Keratinocyte (primary cell): ENCODE measurements around the gene FOXQ1. TPM values are rescaled to one million over a fixed set of nuclear protein-coding genes. Genes with fewer than 3 reads are reported as not detected.

Source experiments
- DNase-seq: peaks from one replicate; pipeline ENCODE4 v3.0.0-alpha.2; 2011; ENCODE audit warnings: low read depth, missing footprints, low spot score
- FAIRE-seq: peaks from 2 replicates; lab custom pipeline; 2011; peaks lifted over from hg19 to GRCh38; lab: Jason Lieb, UNC
- H2AFZ ChIP-seq: 2 replicates; pipeline ENCODE4 v1.6.0; 2012; ENCODE audit warnings: low read length, control low read depth, inconsistent platforms; ENCODE audit not compliant: control insufficient read depth
- H3K27ac ChIP-seq: 2 replicates; pipeline ENCODE4 v1.5.1; 2011; ENCODE audit warnings: low read length; ENCODE audit not compliant: control insufficient read depth, insufficient read depth
- H3K27me3 ChIP-seq: 3 replicates; pipeline ENCODE4 v1.6.0; 2011; ENCODE audit warnings: low read length; ENCODE audit not compliant: control insufficient read depth, insufficient read depth; ENCODE audit errors: extremely low read depth
- H3K36me3 ChIP-seq, 2 experiments: 2 replicates in 1 of 2; 3 replicates in 1 of 2; pipeline ENCODE4 v1.5.1; 2011; ENCODE audit warnings: low read length in 2 of 2, mild to moderate bottlenecking in 1 of 2; ENCODE audit not compliant: control insufficient read depth in 2 of 2, insufficient read depth in 2 of 2; ENCODE audit errors: extremely low read depth in 1 of 2
- H3K4me1 ChIP-seq: 3 replicates; pipeline ENCODE4 v1.5.1; 2011; ENCODE audit warnings: low read length; ENCODE audit not compliant: control insufficient read depth, insufficient read depth; ENCODE audit errors: extremely low read depth
- H3K4me2 ChIP-seq: 3 replicates; pipeline ENCODE4 v1.6.0; 2011; ENCODE audit warnings: low read depth, low read length; ENCODE audit not compliant: control insufficient read depth, insufficient read depth; ENCODE audit errors: extremely low read depth
- H3K4me3 ChIP-seq, 3 experiments: fragments of 200-600 bp in 1 of 3; sonication (generic) in 1 of 3; 2 replicates in 2 of 3; 3 replicates in 1 of 3; pipeline ENCODE4 v1.5.1; 2011 to 2016; ENCODE audit warnings: low read length in 3 of 3, mild to moderate bottlenecking in 3 of 3, control low read depth in 2 of 3, inconsistent platforms in 1 of 3, low read depth in 1 of 3, mixed read lengths in 1 of 3, mixed run types in 1 of 3, moderate library complexity in 1 of 3; ENCODE audit not compliant: control insufficient read depth in 2 of 3, insufficient read depth in 2 of 3; ENCODE audit errors: extremely low read depth in 1 of 3
- H3K79me2 ChIP-seq: 2 replicates; pipeline ENCODE4 v1.6.0; 2012; ENCODE audit warnings: low read length; ENCODE audit not compliant: control insufficient read depth, insufficient read depth
- H3K9ac ChIP-seq: 3 replicates; pipeline ENCODE4 v1.6.0; 2011; ENCODE audit warnings: low read length; ENCODE audit not compliant: control insufficient read depth, insufficient read depth; ENCODE audit errors: extremely low read depth
- H3K9me1 ChIP-seq: 3 replicates; pipeline ENCODE4 v1.6.0; 2011; ENCODE audit warnings: low read length; ENCODE audit not compliant: control insufficient read depth, insufficient read depth; ENCODE audit errors: extremely low read depth
- H3K9me3 ChIP-seq: 2 replicates; pipeline ENCODE4 v1.5.1; 2012; ENCODE audit warnings: low read depth, low read length; ENCODE audit not compliant: control insufficient read depth
- H4K20me1 ChIP-seq: 3 replicates; pipeline ENCODE4 v1.6.0; 2011; ENCODE audit warnings: low read length; ENCODE audit not compliant: control insufficient read depth, insufficient read depth; ENCODE audit errors: extremely low read depth
- EZH2 ChIP-seq: IDR thresholded peaks from one replicate; pipeline ENCODE4 v1.6.1; 2012; ENCODE audit warnings: inconsistent platforms, mild to moderate bottlenecking, low read length, moderate library complexity
- dilution Hi-C: fragments of 300-500 bp; cut with MboI; formaldehyde crosslinking; loops from one replicate; pipeline ENCODE4 v1.7.0; 2020; ENCODE audit warnings: low sequenced_read_pairs; ENCODE audit not compliant: extremely low pct_ligation_motif_present
- polyA plus RNA-seq, 5 experiments: library from polyadenylated mRNA; depleted of rRNA in 3 of 5; stranded (reverse) in 3 of 5; stranded (forward) in 1 of 5; unstranded in 1 of 5; fragments of >200 nt; gene quantifications; 1 replicate in 1 of 5; 2 replicates in 3 of 5; 3 replicates in 1 of 5; pipeline versions ENCODE4 v1.2.1 to v1.2.3, GENCODE V29; 2011 to 2012; ENCODE audit warnings: missing spikeins in 2 of 5, low read depth in 1 of 5, low replicate concordance in 1 of 5
- TF ChIP-seq, protein P1 (sequence below), 3 experiments: IDR thresholded peaks in 1 of 3; conservative IDR thresholded peaks in 1 of 3; optimal IDR thresholded peaks in 1 of 3; 2 replicates in 2 of 3; 3 replicates in 1 of 3; pipeline versions ENCODE3 to v1.5.1; 2011; ENCODE audit warnings: low read length in 3 of 3, mild to moderate bottlenecking in 3 of 3, moderate library complexity in 2 of 3, control low read depth in 1 of 3, inconsistent platforms in 1 of 3; ENCODE audit not compliant: insufficient read depth in 2 of 3; ENCODE audit errors: extremely low read depth in 1 of 3

Gene FOXQ1
- polyA plus RNA-seq, 1 donor (not counting 4 experiments of a cell fraction or from before 2014, with no cell fraction given): 5.4 TPM

DNA sequence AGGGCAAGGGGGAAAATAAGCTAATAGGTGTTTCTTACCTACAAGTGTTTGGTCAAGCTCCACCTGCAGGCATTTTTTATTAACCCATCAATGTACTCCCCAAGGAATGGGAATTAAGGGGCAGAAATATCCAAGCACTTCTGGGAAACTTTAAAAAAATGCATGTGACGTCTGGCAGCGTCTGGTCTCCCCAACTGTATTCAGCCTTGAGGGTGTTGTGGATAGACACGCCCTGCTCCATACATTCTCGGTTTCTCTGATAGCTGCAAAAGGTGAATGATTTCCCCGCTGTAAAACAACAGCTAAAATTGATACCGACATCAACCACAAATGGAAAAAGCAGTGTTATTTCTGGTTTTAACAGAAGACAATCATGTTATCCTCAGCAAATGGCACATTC, 2.5 kb upstream of the FOXQ1 start:
- H3K9me3 ChIP-seq: no peaks in the 10 kb centered on the region

DNA sequence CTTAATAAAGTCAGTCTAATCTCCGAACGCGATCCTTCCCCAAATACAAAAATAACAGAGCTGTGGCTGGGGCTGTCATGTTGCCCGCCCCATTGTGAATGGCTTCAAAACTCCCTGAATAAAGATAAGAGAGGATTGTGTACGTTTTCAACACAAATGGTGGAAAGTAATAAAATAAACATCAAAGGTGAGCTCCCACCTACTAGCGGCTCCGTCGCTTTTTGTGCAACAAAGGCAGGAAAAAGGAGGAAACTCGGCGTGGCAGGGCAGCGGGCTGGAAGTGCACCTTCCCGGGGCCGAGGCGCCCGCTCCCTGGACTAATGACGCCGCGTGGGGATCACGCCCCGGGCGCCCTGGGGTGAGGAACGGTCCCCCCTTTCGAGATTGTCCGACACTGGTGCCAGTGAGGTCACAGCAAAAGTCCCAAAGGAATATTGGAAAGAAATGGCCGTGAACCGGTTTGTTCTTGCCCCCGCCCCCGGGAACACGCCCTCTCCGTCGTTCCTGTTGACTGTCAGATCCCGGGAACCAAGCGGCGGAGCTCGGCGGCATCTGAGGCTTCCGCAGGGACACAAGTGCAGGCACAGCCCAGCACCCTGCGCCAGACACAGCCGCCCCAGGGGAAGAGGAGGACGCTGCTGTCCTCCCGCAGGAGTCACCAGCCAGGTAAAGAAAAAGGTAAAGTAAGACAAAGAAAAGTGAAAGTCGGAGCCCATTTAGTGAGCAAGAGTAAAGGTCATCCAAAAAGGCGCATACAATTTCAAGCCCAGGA, 1.1 kb upstream of the FOXQ1 start:
- H3K27ac ChIP-seq: peak overlapping the region; percentile 69
- no peak for TF ChIP-seq EZH2
- TF ChIP-seq, protein P1, sequence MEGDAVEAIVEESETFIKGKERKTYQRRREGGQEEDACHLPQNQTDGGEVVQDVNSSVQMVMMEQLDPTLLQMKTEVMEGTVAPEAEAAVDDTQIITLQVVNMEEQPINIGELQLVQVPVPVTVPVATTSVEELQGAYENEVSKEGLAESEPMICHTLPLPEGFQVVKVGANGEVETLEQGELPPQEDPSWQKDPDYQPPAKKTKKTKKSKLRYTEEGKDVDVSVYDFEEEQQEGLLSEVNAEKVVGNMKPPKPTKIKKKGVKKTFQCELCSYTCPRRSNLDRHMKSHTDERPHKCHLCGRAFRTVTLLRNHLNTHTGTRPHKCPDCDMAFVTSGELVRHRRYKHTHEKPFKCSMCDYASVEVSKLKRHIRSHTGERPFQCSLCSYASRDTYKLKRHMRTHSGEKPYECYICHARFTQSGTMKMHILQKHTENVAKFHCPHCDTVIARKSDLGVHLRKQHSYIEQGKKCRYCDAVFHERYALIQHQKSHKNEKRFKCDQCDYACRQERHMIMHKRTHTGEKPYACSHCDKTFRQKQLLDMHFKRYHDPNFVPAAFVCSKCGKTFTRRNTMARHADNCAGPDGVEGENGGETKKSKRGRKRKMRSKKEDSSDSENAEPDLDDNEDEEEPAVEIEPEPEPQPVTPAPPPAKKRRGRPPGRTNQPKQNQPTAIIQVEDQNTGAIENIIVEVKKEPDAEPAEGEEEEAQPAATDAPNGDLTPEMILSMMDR (optimal IDR thresholded peaks at IDR 0.05 in 1 of 3, IDR thresholded peaks at IDR 0.05 in 1 of 3, conservative IDR thresholded peaks at IDR 0.05 in 1 of 3; ENCODE audit: extremely low read depth in 1 of 3, insufficient read depth in 2 of 3, low read length in 3 of 3): no peak
- no peak for FAIRE-seq
- H3K27me3 ChIP-seq: no peaks in the 10 kb centered on the region
- H3K36me3 ChIP-seq: no peaks in the 10 kb centered on the region
- peak overlapping the region; percentile 83 for H3K9ac ChIP-seq
- H4K20me1 ChIP-seq: no peaks in the 10 kb centered on the region
- dilution Hi-C loops: no loop called here
- H3K4me2 ChIP-seq: peak overlapping the region; percentile 85
- no peak for DNase-seq
- H3K9me1 ChIP-seq: no peaks in the 10 kb centered on the region
- peaks cover 5% of the 10 kb centered on the region for H3K79me2 ChIP-seq
- peak overlapping the region; percentile 58 to 82 (median 67) for H3K4me3 ChIP-seq
- H3K9me3 ChIP-seq: no peaks in the 10 kb centered on the region
- peak overlapping the region; percentile 8 for H2AFZ ChIP-seq
- H3K4me1 ChIP-seq: peaks cover 23% of the 10 kb centered on the region

More for the DNA sequence above, 2.5 kb upstream of the FOXQ1 start:
- dilution Hi-C loops: no loop called here
- no peak overlapping the region for H3K9ac ChIP-seq
- no peaks in the 10 kb centered on the region for H4K20me1 ChIP-seq
- FAIRE-seq (no peak), DNase-seq (no peak)
- no peak overlapping the region for H2AFZ ChIP-seq
- H3K4me1 ChIP-seq: peaks cover 14% of the 10 kb centered on the region
- TF ChIP-seq, protein P1 (optimal IDR thresholded peaks at IDR 0.05 in 1 of 3, IDR thresholded peaks at IDR 0.05 in 1 of 3, conservative IDR thresholded peaks at IDR 0.05 in 1 of 3; ENCODE audit: extremely low read depth in 1 of 3, insufficient read depth in 2 of 3, low read length in 3 of 3): no peak
- no peak for TF ChIP-seq EZH2
- no peak overlapping the region for H3K4me2 ChIP-seq
- H3K79me2 ChIP-seq: peaks cover 5% of the 10 kb centered on the region
- no peaks in the 10 kb centered on the region for H3K27me3 ChIP-seq
- no peaks in the 10 kb centered on the region for H3K9me1 ChIP-seq
- no peak overlapping the region for H3K4me3 ChIP-seq
- H3K27ac ChIP-seq: no peak overlapping the region
- H3K36me3 ChIP-seq: no peaks in the 10 kb centered on the region
